Body of pancreas (tissue), 4 donors: ENCODE measurements around the gene PSMG4. TPM values are rescaled to one million over a fixed set of nuclear protein-coding genes. Genes with fewer than 3 reads are reported as not detected.

Experiments
- ATAC-seq: fragments of 150-250 bp; one replicate; pipeline ENCODE4 v1.9.1; 2016
- DNase-seq, 4 donors: peaks; one replicate each; pipeline ENCODE4 v3.0.0-alpha.2; 2019
- H3K27ac ChIP-seq, 4 donors: fragments of 200-600 bp; sonication (generic); 1 replicate in 3 of 4; 2 replicates in 1 of 4; pipeline versions ENCODE4 v1.5.1 to v1.6.1; 2016 to 2019; ENCODE audit warnings: mild to moderate bottlenecking in 1 of 4, mixed read lengths in 1 of 4, moderate library complexity in 1 of 4
- H3K27me3 ChIP-seq, 2 donors: fragments of 200-600 bp; sonication (generic); one replicate each; pipeline ENCODE4 v1.6.0; 2016; ENCODE audit warnings: mild to moderate bottlenecking in 1 of 2
- H3K36me3 ChIP-seq, 2 donors: fragments of 200-600 bp; sonication (generic); replicated peaks in 1 of 2; 2 replicates each; pipeline ENCODE4 v1.5.1; 2016; ENCODE audit warnings: low read depth in 2 of 2; ENCODE audit not compliant: insufficient read depth in 1 of 2
- H3K4me1 ChIP-seq: fragments of 200-600 bp; sonication (generic); one replicate; pipeline ENCODE4 v1.6.0; 2016
- H3K4me3 ChIP-seq, 2 donors: fragments of 200-600 bp; sonication (generic); 1 replicate in 1 of 2; 2 replicates in 1 of 2; pipeline ENCODE4 v1.5.1; 2016 to 2019
- H3K9me3 ChIP-seq, 3 donors: fragments of 200-600 bp; sonication (generic); 1 replicate in 2 of 3; 2 replicates in 1 of 3; pipeline ENCODE4 v1.5.1; 2016
- POLR2A ChIP-seq, 3 donors: fragments of 450-650 bp; IDR thresholded peaks; one replicate each; pipeline ENCODE4 v1.6.1; 2016; ENCODE audit warnings: antibody characterized with exemption in 3 of 3, mild to moderate bottlenecking in 2 of 3
- WGBS, 2 donors: methylation state at CpG; one replicate each; pipeline ENCODE4 v1.1.5; 2017; 5-methylcytosine and 5-hydroxymethylcytosine counted together
- intact Hi-C: fragments of 100-400 bp; cut with DNase I; formaldehyde crosslinking; loops from one replicate; pipeline ENCODE4 v1.15.1; 2023
- total RNA-seq, 2 donors: library from RNA; depleted of rRNA; stranded (reverse); fragments of >200 nt; gene quantifications; one replicate each; pipeline ENCODE4 v1.1.0, GENCODE V29; 2016
- TF ChIP-seq, protein P1 (sequence below), 7 experiments: fragments of 450-650 bp in 4 of 7; fragments of 200-600 bp in 3 of 7; sonication (generic) in 3 of 7; IDR thresholded peaks; one replicate each; pipeline ENCODE4 v1.5.1; 2016 to 2019; ENCODE audit warnings: antibody characterized with exemption in 7 of 7

The PSMG4 gene
- total RNA-seq, 2 donors from 2014 or later: 10.9 to 11.2 TPM

DNA sequence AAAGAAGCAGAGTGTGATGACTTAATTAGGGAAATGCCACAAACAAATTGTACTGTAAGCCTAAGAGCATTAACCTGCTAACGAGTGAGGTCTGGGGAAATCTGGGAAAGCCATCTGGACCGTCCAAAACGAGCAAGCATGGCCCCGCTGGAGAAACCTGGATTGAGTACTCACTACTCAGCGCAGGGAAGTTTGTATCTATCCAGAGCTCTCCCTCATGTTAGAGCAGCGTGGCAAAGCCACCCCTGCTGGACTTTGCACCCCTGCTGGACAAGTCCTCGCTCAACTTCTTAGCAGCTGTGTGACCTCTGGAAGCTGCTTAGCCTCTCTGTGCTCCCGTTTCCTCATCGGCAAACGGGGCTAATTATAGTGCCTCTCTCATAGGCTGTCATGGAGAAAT lies 37.3 kb downstream of the PSMG4 start:
- ATAC-seq (no peak), DNase-seq (peak in 2 of 4 donors; percentile 27 to 30)
- no peak overlapping the region for H3K4me3 ChIP-seq
- H3K9me3 ChIP-seq: no peaks in the 10 kb centered on the region
- intact Hi-C loops: no loop called here
- 54 to 63% methylated on average over 10 of the region's 10 CpGs for WGBS, 2 donors
- no peak for TF ChIP-seq POLR2A (IDR thresholded peaks at IDR 0.05)
- TF ChIP-seq, protein P1, sequence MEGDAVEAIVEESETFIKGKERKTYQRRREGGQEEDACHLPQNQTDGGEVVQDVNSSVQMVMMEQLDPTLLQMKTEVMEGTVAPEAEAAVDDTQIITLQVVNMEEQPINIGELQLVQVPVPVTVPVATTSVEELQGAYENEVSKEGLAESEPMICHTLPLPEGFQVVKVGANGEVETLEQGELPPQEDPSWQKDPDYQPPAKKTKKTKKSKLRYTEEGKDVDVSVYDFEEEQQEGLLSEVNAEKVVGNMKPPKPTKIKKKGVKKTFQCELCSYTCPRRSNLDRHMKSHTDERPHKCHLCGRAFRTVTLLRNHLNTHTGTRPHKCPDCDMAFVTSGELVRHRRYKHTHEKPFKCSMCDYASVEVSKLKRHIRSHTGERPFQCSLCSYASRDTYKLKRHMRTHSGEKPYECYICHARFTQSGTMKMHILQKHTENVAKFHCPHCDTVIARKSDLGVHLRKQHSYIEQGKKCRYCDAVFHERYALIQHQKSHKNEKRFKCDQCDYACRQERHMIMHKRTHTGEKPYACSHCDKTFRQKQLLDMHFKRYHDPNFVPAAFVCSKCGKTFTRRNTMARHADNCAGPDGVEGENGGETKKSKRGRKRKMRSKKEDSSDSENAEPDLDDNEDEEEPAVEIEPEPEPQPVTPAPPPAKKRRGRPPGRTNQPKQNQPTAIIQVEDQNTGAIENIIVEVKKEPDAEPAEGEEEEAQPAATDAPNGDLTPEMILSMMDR (IDR thresholded peaks at IDR 0.05): no peak
- H3K36me3 ChIP-seq: no peaks in the 10 kb centered on the region
- no peak overlapping the region for H3K27ac ChIP-seq
- H3K4me1 ChIP-seq: peaks cover 21% of the 10 kb centered on the region
- H3K27me3 ChIP-seq: no peaks in the 10 kb centered on the region

DNA sequence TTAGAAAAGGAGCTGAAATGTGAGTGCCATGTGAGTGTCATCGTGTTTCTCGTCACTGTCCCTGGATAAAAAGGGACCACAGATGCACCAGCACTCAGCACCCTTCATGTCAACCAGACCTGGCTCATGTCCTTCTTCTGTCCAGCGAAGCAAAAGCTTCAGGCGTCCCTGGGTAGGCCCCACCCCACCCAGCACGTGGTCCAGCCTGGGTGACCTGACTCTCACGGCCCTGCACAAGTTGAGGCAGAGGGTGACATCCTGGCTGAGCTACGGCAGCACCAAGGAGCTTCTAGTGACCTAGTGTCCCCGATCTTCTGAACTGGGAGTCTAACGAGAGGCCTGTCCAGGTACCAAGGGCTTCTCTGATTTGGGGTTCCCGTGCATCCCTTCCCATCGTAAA lies 37.8 kb downstream of the PSMG4 start:
- DNase-seq (peak in 2 of 4 donors; percentile 1 to 7), ATAC-seq (no peak)
- intact Hi-C loops: no loop called here
- Histone ChIP-seq H3K9me3 (no peaks in the 10 kb centered on the region), H3K27ac (no peak overlapping the region), H3K4me1 (peaks cover 21% of the 10 kb centered on the region), H3K36me3 (no peaks in the 10 kb centered on the region), H3K27me3 (no peaks in the 10 kb centered on the region), H3K4me3 (no peak overlapping the region)
- 90% methylated on average over 11 of the region's 11 CpGs for WGBS, 2 donors
- no peak for TF ChIP-seq POLR2A (IDR thresholded peaks at IDR 0.05)
- TF ChIP-seq, protein P1 (IDR thresholded peaks at IDR 0.05): no peak

DNA sequence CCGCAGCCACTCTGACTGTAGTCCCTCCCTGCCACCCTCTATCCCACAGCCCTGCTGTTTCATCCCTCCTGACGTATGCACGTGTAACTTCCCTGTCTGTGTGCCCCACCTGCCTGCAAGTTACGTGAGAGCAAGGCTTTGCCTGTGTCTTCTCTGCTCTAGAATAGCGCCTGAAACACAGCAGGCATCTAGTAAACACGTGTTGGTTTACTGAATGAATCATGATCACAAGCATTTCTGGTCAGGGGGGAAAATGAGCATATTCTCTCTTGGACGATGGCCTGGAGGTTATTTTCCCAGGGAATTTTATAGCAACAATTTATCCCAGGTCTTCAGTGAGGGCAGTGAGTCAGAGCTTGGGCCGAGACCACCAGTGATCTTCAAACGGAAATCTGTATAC lies 38.3 kb downstream of the PSMG4 start:
- peak in 2 of 4 donors; percentile 1 to 14 for DNase-seq

DNA sequence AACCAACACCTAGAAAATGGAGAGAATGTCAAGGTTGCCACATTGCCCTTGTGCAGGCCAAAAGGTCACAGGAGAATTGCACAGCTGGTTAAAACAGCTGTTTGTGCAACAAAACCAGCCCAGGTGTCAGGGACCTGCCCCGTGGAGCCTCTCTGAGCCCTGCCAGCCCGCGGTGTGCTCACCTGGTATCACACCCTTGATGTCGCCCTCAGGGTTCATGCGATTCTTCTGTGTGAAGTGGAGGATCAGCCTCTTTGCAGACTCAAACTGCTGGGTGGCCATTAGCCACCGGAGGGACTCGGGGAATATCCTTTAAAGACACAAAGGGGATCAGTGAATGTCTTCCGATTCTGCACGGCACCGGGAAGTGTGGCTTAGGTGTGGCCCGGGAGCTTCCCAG lies 39.2 kb downstream of the PSMG4 start:
- peak overlapping the region in 2 of 4 donors; percentile 4 to 13 for H3K27ac ChIP-seq
- H3K4me3 ChIP-seq: no peak overlapping the region
- H3K4me1 ChIP-seq: peaks cover 21% of the 10 kb centered on the region
- ATAC-seq (no peak), DNase-seq (peak in 1 of 4 donors; percentile 16)
- H3K36me3 ChIP-seq: no peaks in the 10 kb centered on the region
- no peaks in the 10 kb centered on the region for H3K27me3 ChIP-seq
- no peaks in the 10 kb centered on the region for H3K9me3 ChIP-seq
- intact Hi-C loops: no loop called here
- 55 to 58% methylated on average over 11 of the region's 11 CpGs for WGBS, 2 donors
- TF ChIP-seq POLR2A (IDR thresholded peaks at IDR 0.05): no peak
- TF ChIP-seq, protein P1 (IDR thresholded peaks at IDR 0.05): no peak

More for the DNA sequence above, 38.3 kb downstream of the PSMG4 start:
- 73 to 82% methylated on average over 9 of the region's 9 CpGs for WGBS, 2 donors
- intact Hi-C loops: no loop called here
- Histone ChIP-seq H3K27me3 (no peaks in the 10 kb centered on the region), H3K36me3 (no peaks in the 10 kb centered on the region), H3K9me3 (no peaks in the 10 kb centered on the region), H3K4me3 (no peak overlapping the region), H3K27ac (no peak overlapping the region), H3K4me1 (peaks cover 21% of the 10 kb centered on the region)
- no peak for ATAC-seq
- TF ChIP-seq, protein P1 (IDR thresholded peaks at IDR 0.05): no peak
- TF ChIP-seq POLR2A (IDR thresholded peaks at IDR 0.05): no peak

DNA sequence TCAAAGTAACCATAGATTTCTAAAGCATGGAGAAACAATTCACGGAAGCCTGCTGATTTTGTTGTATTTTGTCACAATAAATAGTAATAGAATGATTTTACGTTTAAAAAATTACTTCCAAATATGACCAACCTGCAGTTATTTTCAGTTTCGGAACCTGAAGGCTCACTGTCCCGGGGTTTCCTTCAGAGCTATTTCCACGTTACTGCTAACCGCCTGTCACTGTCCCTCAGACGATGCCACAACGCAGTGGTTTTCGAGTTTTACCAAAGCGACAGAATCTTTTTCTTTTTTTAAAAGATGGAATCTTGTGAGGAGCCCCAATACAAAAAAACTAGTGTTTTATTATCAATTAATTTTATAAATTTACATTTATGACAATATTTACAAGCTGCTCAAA lies 40.5 kb downstream of the PSMG4 start:
- no peaks in the 10 kb centered on the region for H3K27me3 ChIP-seq
- intact Hi-C loops: no loop called here
- H3K27ac ChIP-seq: no peak overlapping the region
- 91 to 92% methylated on average over 10 of the region's 10 CpGs for WGBS, 2 donors
- no peak for ATAC-seq
- H3K4me3 ChIP-seq: no peak overlapping the region
- H3K9me3 ChIP-seq: no peaks in the 10 kb centered on the region
- H3K36me3 ChIP-seq: no peaks in the 10 kb centered on the region
- TF ChIP-seq, protein P1 (IDR thresholded peaks at IDR 0.05): no peak
- no peak for TF ChIP-seq POLR2A (IDR thresholded peaks at IDR 0.05)
- no peak for DNase-seq
- peaks cover 21% of the 10 kb centered on the region for H3K4me1 ChIP-seq
